D721Med (cell line): Measurements from ENCODE around the gene C22orf39.

Source experiments
- DNase-seq: peaks from one replicate; pipeline ENCODE4 v3.0.0; 2011; ENCODE audit warnings: low spot score; ENCODE audit not compliant: insufficient read length
- FAIRE-seq: peaks from 2 replicates; lab custom pipeline; 2011; peaks lifted over from hg19 to GRCh38; lab: Jason Lieb, UNC
- TF ChIP-seq, protein P1 (sequence below): IDR thresholded peaks from 2 replicates; pipeline ENCODE4 v1.5.1; 2012; ENCODE audit warnings: mild to moderate bottlenecking, control low read depth; ENCODE audit not compliant: insufficient read depth; ENCODE audit errors: missing control alignments

Gene C22orf39

DNA sequence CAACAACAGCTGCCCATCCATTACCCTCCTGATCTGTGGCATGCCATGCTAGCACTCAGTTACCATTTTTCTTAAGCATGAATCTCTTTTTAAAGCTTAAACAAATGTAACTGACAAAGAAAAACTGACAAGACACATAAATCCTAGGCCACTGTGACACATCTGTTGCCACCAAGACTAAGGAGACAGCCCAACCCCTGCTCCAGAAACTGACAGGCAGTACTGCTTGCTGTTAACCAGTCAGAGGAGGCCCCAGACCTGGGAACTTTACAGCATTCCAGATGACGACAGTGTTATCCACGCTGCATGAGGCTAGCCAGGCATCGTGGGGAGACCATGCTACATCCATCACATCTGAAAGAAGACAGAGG is 49.8 kb downstream of the C22orf39 start:
- DNase-seq (no peak), FAIRE-seq (no peak)
- TF ChIP-seq, protein P1, sequence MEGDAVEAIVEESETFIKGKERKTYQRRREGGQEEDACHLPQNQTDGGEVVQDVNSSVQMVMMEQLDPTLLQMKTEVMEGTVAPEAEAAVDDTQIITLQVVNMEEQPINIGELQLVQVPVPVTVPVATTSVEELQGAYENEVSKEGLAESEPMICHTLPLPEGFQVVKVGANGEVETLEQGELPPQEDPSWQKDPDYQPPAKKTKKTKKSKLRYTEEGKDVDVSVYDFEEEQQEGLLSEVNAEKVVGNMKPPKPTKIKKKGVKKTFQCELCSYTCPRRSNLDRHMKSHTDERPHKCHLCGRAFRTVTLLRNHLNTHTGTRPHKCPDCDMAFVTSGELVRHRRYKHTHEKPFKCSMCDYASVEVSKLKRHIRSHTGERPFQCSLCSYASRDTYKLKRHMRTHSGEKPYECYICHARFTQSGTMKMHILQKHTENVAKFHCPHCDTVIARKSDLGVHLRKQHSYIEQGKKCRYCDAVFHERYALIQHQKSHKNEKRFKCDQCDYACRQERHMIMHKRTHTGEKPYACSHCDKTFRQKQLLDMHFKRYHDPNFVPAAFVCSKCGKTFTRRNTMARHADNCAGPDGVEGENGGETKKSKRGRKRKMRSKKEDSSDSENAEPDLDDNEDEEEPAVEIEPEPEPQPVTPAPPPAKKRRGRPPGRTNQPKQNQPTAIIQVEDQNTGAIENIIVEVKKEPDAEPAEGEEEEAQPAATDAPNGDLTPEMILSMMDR: no peak

DNA sequence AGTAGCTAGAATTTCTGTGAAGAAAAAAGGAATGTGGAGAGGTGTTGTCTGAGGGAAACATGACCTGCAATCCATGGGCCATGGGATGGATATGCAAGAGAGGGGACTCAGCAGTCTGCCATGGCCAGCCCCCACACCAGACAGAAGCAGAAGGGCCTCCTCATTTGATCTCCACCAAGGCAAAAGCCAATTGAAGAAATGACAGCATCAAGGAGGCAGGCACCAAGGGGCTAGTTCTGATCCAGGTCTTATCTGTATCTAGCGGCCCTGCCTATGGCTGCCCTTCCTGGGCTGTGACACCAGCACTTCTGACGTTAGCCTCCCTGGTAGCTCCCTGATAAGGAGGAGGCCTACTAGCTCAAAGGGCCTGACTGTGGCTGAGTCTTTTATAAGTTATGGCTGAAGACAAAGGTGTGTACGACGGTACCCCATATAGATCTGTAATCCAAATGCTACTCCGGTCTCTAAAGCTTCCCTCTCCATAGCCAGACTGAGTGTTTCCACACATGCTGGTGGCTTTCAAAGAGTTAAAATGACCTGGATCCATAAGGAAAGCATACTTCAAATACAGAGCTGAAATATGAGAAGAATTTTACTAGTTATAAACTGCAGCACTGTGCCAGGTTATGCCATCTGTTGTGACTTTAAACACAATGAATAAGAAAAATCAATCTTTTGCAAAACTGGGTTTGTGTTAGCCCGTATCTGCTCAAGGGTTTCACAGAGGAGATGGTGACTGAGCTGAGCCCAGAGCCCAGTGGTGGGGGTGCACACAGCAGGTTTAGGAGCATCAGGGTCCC is 50.4 kb downstream of the C22orf39 start:
- DNase-seq (no peak), FAIRE-seq (no peak)
- TF ChIP-seq, protein P1: no peak

DNA sequence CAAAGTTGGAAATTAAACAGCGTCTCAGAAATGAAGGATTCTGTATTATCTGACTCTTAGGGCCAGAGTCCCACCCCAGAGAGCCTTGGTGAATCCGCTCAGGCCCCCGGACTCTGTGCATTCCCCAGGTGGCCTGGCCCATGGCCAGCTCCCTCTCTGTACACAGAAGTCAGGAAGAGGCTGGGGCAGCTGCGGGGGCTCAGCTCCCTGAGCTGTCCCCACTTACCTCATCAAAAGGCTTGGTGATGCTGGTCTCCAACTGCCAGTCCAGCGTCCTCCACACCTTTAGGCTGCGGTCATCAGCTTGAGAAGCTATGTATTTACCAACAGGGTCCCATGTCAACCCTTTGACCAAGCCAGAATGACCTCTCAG is 51.0 kb downstream of the C22orf39 start:
- DNase-seq (no peak), FAIRE-seq (no peak)
- TF ChIP-seq, protein P1: no peak

DNA sequence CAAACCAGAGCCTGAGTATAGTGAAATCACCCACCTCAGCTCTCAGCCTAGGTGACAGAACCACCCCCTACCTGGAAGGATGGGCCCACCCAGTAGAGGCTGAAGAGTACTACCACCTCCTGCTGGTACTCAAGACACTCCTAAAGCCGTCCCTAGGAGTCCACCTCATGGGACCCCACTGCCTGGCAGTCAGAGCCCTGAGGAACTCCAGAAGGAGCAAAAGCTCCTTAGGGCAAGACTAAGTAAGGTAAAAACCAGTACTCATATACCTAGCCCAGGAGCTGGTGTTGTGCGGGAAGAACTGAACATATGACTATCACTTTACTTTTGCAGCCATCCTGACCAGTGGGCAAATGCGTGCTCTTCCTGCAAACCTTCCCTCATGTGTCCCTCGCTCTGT is 52.2 kb downstream of the C22orf39 start:
- no peak for DNase-seq
- FAIRE-seq: no peak
- TF ChIP-seq, protein P1: no peak

DNA sequence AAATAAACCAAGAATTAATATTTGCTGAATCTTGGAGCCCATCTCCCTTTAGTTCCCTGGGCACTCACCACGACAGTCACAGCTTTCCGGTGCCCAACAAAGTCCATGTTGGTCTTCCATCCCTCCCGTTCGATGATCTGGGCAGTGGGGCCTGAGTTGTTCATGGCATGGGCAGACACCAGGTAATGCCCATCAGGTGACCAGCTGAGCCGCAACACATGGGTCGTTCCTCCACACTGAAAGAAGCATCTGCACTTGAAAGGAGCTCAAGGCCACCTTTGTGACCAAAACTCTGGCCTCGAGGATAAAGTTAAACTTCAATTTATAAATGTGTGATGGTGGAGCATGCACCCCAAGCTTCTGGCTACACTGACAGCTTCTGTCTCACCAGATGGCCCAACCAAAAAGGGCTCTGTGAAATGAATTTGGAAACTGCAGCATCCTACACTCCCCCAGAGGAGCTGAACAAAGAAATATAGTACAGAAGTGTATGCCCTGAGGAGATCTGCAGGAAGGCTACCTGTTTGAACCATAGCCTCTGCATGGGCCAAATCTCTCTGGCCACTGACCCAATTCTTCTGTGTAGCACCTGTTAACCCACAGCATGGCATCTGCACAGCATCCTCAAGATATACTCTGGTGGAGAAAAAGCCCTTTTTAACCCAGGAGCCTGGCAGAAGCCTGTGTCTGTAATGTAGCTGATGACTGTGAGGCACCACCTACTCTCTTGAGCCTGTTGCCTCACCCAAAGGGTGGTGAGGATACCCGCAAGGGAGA is 53.0 kb downstream of the C22orf39 start:
- FAIRE-seq: no peak
- DNase-seq: no peak
- TF ChIP-seq, protein P1: no peak

DNA sequence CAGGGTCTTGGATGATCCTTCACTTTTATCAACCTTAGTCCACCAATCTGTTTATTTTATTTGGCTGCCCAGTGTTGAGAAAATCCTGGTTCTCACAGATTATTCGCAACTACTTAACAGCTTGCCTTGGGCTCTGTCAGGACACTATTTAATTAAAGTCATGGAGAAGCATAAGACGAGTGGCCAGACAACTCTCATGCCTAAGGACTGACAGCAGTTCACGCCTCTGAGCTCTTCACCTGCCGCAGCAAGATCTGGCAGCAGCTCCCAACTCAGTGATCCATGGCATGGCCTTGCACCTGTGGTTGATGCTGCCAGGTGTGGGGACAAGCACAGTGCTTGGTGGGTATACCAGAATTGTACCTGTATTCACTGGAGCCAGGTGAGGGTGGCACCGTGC is 53.8 kb downstream of the C22orf39 start:
- TF ChIP-seq, protein P1: no peak
- no peak for FAIRE-seq
- no peak for DNase-seq
